NCI-H2227 treated with DMSO at 0.1 percent for 48 hours (cell line): ENCODE results near the gene RHBDL1.

ENCODE experiments used
- DNase-seq: peaks from one replicate; lab custom pipeline; 2025; lab: John Stamatoyannopoulos, UW

RHBDL1 gene

DNA sequence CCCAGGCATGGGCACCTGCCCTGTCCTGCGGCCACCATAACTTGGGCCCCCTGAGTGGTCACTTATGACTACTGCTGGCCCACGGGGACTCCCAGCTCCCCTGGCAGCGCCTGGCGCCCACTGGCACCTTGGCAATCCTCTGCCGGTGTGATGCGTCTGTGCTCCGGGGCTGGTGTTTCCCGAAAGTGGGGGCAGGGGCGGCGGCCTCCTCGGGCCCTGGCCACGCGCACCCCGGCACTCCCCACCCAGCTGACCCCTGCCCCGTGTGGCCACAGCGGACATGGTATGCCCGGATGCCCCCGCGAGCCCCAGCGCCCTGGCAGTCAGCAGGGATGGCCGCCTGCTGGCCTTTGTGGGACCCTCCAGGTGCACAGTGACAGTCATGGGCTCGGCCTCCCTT is 18.0 kb upstream of the RHBDL1 start:
- no peak for DNase-seq

DNA sequence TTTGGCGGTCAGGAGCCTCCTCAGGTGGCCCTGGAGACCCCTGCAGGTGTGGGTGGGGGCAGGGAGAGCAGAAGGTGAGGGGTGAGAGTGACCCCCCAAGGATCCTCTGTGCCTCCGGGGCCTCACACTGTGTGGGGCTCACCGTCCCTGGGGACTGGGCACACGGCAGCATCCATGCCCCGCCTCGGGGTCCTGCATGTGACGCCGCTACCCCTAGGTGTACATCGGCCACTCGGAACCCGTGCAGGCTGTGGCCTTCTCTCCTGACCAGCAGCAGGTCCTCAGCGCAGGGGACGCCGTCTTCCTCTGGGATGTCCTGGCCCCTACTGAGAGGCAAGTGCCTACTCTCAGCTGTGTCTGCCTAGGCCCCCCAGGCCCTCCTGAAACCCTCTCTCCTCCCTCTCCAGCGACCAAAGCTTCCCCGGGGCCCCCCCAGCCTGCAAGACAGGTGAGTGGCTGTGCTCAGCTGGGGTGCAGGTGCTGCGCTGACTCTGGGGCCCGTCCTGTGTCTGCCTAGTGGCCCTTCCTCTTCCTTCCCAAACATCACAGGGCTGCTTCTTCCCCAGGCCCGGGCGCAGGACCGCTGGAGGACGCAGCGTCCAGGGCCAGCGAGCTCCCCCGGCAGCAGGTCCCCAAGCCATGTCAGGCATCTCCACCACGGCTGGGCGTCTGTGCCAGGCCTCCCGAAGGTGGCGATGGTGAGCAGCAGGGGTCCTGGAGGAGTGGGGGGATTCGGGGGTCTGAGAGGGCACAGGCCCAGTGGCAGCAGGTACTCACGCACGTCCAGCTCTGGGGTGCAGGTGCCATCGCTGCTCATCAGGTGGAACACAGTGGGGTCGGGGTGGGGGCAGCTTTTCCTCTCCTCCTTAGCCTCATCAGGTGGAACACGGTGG is 16.5 kb upstream of the RHBDL1 start:
- no peak for DNase-seq

DNA sequence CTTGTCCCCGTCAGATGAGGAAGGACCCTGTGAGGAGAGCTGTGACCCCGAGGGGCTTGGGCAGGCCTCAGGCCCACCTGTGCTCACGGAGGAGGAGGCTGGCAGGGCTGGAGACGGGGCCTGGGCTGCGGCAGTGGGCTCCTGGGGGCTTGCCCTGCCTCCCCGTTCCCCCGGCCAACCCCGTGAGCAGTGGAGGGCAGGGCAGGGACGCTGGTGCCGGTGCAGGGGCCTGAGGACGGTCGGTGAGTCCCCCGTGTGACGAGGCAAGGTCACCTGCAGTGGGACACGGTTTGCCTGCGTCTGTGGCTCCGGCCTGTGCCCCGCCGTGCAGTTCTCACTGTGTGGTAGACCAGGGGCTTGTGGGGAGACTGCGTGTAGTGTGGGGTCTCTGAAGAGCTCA is 15.9 kb upstream of the RHBDL1 start:
- no peak for DNase-seq

DNA sequence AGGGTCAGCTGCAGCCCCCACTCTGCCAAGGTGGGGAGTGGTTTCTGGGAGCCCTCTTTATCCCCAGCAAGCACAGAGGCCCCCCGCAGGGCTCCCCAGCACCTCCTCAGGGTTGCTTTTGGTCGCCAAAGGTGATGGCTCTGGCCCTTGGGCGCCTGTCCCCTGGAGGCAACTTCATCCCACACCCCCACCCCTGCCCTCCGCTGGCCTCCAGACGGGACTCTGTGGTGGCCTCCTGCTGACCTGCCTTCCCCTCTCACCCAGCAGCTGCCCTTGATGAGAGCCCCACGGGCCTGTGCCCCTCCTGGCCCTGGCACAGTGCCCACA is 15.4 kb upstream of the RHBDL1 start:
- no peak for DNase-seq

DNA sequence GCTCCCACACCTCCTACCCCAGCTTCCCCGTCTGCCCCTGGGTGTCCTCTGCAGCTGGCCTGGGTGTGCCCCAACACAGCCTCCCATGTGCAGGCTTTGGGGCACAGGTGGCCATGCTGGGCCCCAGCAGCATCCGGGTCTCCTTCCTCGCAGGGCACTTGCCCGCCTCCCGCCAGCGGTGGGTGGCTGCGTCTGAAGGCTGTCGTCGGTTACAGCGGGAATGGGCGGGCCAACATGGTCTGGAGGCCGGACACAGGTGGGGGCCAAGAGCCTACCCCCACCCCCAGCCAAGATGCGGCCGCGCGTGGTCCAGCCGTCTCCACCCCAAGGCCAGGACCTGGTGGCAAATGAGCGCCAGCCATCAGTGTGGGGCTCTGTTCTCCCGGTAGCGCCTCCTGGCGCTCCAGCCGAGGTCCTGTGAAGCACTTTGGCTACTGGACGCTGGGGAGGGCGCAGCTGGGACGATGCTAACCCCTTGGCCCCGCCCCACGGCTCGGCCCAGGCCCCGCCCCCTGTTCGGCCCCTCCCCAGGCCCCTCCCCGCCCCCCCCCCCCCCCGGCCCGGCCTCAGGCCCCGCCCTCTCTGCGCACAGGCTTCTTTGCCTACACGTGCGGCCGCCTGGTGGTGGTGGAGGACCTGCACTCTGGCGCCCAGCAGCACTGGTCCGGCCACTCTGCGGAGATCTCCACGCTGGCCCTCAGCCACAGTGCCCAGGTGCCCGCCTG is 14.8 kb upstream of the RHBDL1 start:
- DNase-seq: peak; percentile 28

DNA sequence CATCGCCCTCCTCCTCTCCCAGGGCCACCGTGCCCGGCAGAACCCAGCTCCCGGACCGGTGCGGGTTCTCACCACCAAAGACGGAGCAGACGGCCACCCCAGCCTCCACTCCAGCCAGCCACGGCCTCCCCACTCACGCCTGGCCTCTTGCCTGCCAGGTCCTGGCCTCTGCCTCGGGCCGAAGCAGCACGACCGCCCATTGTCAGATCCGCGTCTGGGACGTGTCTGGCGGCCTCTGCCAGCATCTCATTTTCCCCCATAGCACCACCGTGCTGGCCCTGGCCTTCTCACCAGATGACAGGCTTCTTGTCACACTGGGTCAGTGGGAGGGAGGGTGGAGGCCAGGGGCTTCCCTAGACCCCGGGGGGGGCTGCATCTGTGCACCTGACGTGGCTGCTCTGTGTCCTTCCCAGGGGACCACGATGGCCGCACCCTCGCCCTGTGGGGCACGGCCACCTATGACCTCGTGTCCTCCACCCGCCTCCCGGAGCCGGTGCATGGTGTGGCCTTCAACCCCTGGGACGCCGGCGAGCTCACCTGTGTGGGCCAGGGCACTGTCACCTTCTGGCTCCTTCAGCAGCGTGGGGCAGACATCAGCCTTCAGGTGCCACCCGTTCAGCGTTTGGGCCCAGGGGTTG is 14.2 kb upstream of the RHBDL1 start:
- DNase-seq: no peak

DNA sequence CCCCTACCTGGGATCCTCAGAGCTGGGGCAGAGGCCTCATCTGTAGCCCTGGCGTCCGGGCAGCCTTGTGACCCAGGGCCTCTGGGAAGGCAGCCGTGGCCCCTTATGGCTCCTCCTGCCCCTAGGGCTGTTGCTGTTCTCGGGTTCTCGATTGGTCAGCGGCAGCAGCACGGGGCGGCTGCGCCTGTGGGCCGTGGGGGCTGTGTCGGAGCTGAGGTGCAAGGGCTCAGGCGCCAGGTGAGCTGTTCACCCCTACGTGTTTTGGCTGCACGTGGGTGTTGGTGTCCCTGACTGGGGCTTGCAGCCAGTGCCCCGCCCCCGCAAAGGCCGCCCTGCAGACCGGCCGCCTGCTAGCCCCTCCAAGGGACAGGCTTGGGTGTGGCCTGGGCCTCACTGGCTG is 13.4 kb upstream of the RHBDL1 start:
- no peak for DNase-seq

DNA sequence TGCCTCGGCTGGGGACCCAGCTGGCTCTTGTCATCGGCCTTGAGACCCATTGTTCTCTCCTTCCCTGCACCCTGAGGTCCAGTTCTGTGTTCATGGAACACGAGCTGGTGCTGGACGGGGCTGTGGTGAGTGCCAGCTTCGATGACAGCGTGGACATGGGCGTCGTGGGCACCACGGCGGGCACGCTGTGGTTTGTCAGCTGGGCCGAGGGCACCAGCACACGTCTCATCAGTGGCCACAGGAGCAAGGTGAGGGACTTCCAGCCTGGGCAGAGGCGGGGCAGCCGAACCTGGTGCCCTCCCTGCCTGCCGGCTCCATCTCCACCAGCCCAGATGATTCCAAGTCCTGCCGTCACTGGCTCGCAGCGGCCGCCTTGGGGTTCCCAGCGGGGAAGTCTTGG is 12.9 kb upstream of the RHBDL1 start:
- DNase-seq: no peak

DNA sequence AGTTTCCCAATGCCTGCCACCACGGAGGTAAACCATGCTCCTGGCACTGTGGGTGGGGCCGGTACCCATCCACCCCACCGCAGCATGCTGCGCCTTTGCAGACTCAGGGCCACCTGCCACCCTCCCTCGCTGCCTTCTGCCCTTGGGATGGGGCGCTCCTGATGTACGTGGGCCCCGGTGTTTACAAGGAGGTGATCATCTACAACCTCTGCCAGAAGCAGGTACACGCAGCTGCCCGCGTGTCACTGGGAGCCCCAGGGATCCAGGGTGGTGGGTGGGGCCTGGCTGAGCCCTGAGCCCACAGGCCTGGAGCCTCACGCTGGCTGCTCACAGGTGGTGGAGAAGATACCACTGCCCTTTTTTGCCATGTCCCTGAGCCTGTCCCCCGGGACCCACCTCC is 8.9 kb upstream of the RHBDL1 start:
- DNase-seq: no peak

DNA sequence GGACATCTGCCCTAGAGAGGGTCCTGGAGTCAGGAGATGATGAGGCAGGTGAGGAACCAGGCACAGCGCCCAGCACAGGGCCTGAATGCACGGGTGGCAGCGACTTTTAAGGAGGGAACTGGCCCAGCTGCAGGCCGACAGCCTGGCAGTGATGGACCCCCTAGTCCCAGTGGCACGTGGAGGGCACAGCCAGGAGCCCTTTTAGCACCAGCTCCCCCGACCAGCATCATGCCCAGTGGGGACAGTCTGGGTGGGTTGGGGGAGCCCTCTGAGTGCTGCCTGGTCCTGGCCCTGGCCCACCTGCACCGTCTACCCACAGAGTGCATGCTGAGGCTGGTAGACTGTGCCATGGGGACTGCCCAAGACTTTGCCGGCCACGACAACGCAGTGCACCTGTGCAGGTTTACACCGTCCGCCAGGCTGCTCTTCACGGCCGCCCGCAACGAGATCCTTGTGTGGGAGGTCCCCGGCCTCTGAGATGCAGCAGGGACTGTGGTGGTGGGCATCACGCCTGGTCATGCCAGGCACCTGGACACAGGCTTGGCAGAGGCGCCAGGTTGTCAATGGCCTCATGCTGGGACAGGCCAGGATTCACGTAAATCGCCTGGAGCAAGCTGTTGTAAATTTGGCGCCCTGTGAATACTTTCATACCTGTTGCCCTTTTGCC is 8.2 kb upstream of the RHBDL1 start:
- DNase-seq: no peak

DNA sequence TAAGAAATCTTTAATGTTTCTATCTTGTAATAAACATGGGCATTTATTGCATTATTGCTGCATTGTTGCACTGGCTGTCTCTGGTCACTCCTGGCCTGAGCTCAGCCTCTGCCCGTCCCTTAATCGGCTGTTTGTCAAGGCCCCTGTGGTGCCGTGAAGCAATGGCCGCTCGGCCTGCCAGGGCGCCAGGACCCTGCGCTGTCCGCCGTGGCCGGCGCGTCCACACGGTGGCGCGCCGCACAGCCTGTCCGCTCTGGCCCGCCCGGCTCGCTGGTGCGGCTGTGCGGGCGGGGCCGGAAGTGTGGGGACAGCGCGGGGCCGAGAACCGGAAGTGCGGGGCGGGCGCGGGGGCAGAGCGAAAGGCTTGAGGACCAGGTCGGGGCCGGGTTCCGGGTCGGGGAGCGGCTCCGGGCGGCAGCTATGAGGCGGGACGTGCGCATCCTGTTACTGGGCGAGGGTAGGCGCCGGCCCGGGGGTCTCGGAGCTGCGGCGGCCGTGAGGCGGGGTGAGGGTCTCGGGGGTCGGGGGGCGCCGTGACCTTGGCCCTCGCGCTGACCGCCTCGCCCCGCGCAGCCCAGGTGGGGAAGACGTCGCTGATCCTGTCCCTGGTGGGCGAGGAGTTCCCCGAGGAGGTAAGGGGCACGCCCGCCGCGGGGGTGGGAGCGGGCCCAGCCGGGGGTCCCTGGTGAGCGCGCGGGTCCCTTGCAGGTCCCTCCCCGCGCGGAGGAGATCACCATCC is 7.5 kb upstream of the RHBDL1 start, which contains the start of gene RHOT2:
Gene RHOT2 (plus strand): TSS at position 353 of the 739 bp plus-strand sequence. CDS start 68 bp downstream, at position 421.
- DNase-seq: peak; percentile 92

DNA sequence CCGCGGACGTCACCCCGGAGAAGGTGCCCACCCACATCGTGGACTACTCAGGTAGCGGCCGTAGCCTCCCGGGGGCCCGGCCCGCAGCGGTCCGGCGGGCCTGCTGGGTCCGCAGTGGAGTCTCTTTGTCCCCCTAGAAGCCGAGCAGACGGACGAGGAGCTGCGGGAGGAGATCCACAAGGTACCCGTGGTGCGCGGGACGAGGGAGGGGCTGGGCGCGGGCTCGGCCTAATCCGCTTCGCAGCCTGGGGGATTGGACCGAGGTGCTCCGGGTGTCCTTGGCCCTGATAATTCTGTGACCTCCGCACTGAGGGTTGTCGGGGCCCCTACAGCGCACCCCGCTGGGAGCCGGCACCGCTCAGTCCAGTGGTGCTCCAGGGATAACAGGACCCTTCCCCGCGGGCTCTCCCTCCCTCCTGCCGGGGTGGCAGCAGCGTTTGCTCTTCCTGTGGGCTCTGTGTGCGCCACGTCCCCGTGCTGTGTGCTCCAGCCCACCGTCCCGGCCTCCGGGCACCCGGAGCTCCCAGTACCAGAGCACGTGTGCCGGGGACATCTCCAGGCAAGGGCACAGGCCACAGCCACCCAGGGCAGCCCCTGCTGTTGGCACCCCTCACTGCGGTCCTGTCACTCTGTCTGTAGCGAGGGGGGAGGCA is 6.8 kb upstream of the RHBDL1 start:
- no peak for DNase-seq

DNA sequence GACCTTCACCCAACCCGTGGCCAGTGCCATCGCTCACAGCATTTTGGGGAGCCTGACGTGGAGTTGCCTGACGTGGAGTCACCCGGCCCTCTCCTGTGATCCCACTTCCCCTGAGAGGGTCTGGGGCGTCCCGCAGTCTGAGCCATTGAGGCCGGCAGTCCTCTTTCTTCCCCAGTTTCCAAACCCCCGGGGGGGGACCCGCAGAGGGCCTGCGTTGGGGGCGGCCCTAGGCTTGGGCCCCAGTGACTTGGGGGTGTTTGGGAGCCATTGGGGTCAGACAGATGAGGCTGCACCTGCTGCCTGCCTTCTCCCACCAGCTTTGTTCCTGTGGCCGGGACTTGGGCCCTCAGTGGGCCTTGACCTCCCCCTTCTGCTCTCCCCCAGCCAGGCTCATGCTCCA is 5.8 kb upstream of the RHBDL1 start:
- DNase-seq: no peak

DNA sequence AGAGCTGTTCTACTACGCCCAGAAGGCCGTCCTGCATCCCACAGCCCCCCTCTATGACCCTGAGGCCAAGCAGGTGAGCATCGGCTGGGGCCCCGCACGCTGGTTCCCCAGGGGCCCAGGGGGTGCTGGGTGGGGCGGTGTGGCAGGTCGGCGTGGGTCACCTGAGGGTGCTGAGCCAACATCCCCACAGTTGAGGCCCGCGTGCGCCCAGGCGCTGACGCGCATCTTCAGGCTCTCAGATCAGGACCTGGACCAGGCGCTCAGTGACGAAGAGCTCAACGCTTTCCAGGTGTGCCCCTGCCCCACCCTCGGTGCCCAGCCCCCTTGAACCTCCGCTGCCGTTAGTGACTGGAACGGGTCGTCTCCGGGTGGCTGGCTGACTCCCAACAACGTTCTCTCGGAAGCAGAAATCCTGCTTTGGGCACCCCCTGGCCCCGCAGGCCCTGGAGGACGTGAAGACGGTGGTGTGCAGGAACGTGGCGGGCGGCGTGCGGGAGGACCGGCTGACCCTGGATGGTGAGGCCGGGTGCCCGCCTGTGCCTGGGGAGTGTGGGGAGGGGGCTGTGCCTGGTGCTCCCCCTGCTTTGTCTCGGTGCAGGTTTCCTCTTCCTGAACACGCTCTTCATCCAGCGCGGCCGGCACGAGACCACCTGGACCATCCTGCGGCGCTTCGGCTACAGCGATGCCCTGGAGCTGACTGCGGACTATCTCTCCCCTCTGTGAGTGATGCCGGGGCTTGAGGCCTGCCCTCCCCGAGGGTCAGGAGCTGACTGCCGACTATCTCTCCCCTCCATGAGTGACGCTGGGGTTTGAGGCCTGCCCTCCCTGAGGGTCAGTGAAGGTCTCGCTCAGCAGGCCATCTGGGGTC is 4.8 kb upstream of the RHBDL1 start:
- DNase-seq: no peak

DNA sequence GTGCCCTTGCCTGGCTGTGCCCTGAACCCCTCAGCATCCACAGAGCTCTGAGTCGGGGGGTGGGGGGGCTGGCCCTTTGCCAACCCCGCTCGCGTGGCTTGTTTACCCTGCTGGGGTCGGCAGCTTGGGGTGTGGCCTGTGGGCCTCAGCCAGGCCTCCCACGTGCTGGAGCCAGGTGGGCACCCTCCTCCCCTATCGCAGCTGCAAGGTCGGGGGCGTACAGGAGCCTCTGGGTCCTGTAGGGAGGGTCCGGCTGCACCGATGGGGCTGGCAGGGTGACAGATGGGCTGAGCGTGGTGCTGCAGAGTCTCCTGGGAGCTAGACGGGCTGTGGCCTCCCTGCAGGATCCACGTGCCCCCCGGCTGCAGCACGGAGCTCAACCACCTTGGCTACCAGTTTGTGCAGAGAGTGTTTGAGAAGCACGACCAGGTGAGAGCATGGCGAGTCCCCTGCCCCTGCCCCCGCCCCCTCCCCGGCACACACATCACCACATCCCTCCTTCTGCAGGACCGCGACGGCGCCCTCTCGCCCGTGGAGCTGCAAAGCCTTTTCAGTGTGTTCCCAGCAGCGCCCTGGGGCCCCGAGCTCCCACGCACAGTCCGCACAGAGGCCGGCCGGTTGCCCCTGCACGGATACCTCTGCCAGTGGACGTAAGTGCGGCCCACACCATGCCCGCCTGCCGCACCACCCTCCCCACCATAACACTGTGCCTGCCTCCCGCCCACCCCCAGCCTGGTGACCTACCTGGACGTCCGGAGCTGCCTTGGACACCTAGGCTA is 3.9 kb upstream of the RHBDL1 start:
- DNase-seq: no peak

DNA sequence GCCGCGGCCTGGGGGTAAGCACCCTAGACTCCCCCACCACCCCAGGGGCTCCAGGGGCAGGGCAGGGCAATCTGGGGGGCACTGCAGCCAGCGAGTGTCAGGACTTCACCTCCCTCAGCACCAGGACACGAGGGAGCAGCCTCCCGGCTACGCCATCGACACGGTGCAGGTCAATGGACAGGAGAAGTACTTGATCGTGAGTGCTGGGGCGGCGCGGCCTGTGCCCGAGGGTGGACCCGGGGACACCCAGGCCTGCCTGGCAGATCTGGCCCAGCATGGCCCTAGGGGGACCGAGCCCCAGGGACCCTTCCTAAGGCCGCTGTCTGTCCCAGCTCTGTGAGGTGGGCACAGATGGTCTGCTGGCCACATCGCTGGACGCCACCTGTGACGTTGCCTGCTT is 3.1 kb upstream of the RHBDL1 start:
- DNase-seq: no peak

DNA sequence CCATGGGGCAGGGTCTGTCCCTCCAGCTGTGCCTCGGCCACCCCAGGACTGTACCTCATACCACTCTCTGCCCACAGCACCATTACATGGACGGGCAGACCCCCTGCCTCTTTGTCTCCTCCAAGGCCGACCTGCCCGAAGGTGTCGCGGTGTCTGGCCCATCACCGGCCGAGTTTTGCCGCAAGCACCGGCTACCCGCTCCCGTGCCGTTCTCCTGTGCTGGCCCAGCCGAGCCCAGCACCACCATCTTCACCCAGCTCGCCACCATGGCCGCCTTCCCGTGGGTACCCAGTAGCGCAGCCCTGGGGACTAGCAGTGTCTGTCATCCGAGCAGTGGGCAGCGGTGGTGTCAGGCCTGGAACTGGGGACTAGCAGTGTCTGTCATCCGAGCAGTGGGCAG is 2.6 kb upstream of the RHBDL1 start:
- DNase-seq: no peak

DNA sequence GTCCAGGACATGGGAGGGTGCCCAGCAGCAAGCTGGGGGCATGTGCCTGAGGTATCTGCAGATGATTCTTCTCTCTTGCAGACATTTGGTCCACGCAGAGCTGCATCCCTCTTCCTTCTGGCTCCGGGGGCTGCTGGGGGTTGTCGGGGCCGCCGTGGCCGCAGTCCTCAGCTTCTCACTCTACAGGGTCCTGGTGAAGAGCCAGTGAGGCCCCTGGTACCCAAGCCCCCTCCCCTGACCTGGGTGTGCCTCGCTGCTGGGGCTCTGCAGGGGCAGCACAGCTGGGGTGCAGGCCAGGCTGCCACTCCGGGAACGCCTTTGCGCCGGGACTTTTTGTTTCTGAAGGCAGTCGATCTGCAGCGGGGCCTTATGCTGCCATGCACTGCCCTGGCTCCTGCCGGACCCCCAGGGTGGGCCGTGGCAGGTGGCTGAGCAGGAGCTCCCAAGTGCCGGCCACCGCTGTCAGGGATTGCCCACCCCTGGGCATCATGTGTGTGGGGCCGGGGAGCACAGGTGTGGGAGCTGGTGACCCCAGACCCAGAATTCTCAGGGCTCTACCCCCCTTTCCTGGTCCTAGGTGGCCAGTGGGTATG is 2.0 kb upstream of the RHBDL1 start:
- no peak for DNase-seq
